H1 (cell line): ENCODE measurements around the gene SMIM29. TPM values are rescaled to one million over a fixed set of nuclear protein-coding genes. Genes with fewer than 3 reads are reported as not detected.
A peak's percentile ranks its signal among the peaks of the same experiment; 100 is the strongest.

Experiments used
- CTCF ChIA-PET: fragments of 300-600 bp; sonication (Branson Sonifier 250); formaldehyde crosslinking; loops from one replicate; lab custom pipeline; 2021; ENCODE audit not compliant: partially characterized antibody; lab: Charles Lee
- POLR2A ChIA-PET: fragments of 300-600 bp; sonication (Branson Sonifier 250); formaldehyde crosslinking; loops from one replicate; lab custom pipeline; 2021; ENCODE audit warnings: inconsistent platforms; ENCODE audit not compliant: partially characterized antibody; lab: Charles Lee
- DNase-seq, 2 experiments: peaks; one replicate each; pipeline versions ENCODE4 v3.0.0 to v3.0.0-alpha.2; 2010 to 2022; ENCODE audit warnings: low spot score in 2 of 2, low read depth in 1 of 2, mixed read lengths in 1 of 2
- FAIRE-seq: peaks from 2 replicates; lab custom pipeline; 2011; peaks lifted over from hg19 to GRCh38; lab: Jason Lieb, UNC
- H2AFZ ChIP-seq: 2 replicates; pipeline ENCODE4 v1.8.1; 2012; ENCODE audit warnings: low read length, inconsistent platforms
- H2AK5ac ChIP-seq: 2 replicates; pipeline ENCODE4 v1.6.1; 2013; ENCODE audit warnings: low read depth, low read length
- H2BK120ac ChIP-seq: replicated peaks from 2 replicates; pipeline ENCODE3; 2013; ENCODE audit warnings: low read depth, low read length, inconsistent platforms
- H2BK12ac ChIP-seq: 2 replicates; pipeline ENCODE4 v1.6.1; 2013; ENCODE audit warnings: low read depth, low read length
- H2BK15ac ChIP-seq: 2 replicates; pipeline ENCODE4 v1.6.1; 2013; ENCODE audit warnings: low read length
- H2BK20ac ChIP-seq: 2 replicates; pipeline ENCODE4 v1.6.1; 2013; ENCODE audit warnings: low read length
- H2BK5ac ChIP-seq: 2 replicates; pipeline ENCODE4 v1.6.1; 2013; ENCODE audit warnings: low read depth, low read length
- H3K14ac ChIP-seq: 2 replicates; pipeline ENCODE4 v1.6.1; 2013; ENCODE audit warnings: inconsistent platforms; ENCODE audit not compliant: insufficient read length
- H3K18ac ChIP-seq: 2 replicates; pipeline ENCODE4 v1.6.1; 2013; ENCODE audit warnings: low read length; ENCODE audit errors: extremely low read depth
- H3K23ac ChIP-seq: 2 replicates; pipeline ENCODE4 v1.6.1; 2013; ENCODE audit warnings: inconsistent platforms; ENCODE audit not compliant: insufficient read length
- H3K23me2 ChIP-seq: 2 replicates; pipeline ENCODE4 v1.6.1; 2013; ENCODE audit warnings: low read depth, low read length
- H3K27ac ChIP-seq: 2 replicates; pipeline ENCODE4 v1.6.1; 2011; ENCODE audit warnings: low read depth, low read length, inconsistent platforms
- H3K27me3 ChIP-seq, 4 experiments: replicated peaks in 1 of 4; 1 replicate in 1 of 4; 2 replicates in 3 of 4; pipeline versions ENCODE4 v1.6.1 to v1.8.1; 2011 to 2013; ENCODE audit warnings: low read length in 3 of 4, mild to moderate bottlenecking in 3 of 4, inconsistent platforms in 2 of 4, mixed read lengths in 2 of 4, moderate library complexity in 1 of 4; ENCODE audit not compliant: control insufficient read depth in 3 of 4, insufficient read depth in 3 of 4; ENCODE audit errors: extremely low read depth in 1 of 4
- H3K36me3 ChIP-seq, 4 experiments: 2 replicates each; pipeline versions ENCODE4 v1.6.1 to v1.8.1; 2011 to 2013; ENCODE audit warnings: mild to moderate bottlenecking in 4 of 4, low read length in 3 of 4, moderate library complexity in 2 of 4, control low read depth in 1 of 4, inconsistent platforms in 1 of 4; ENCODE audit not compliant: insufficient read depth in 4 of 4, control insufficient read depth in 2 of 4
- H3K4ac ChIP-seq: replicated peaks from 2 replicates; pipeline ENCODE3; 2013; ENCODE audit warnings: low read length, low read depth, mixed read lengths, inconsistent platforms; ENCODE audit not compliant: insufficient read length
- H3K4me1 ChIP-seq, 4 experiments: replicated peaks in 1 of 4; 1 replicate in 1 of 4; 2 replicates in 3 of 4; pipeline versions ENCODE4 v1.6.1 to v1.8.1; 2011 to 2013; ENCODE audit warnings: low read length in 3 of 4, inconsistent platforms in 2 of 4, mixed read lengths in 1 of 4; ENCODE audit not compliant: insufficient read depth in 4 of 4, control insufficient read depth in 3 of 4
- H3K4me2 ChIP-seq, 2 experiments: 2 replicates each; pipeline versions ENCODE4 v1.6.1 to v1.8.1; 2011 to 2013; ENCODE audit warnings: low read depth in 2 of 2, low read length in 2 of 2, control low read depth in 1 of 2, inconsistent platforms in 1 of 2, mild to moderate bottlenecking in 1 of 2; ENCODE audit not compliant: insufficient read depth in 1 of 2
- H3K4me3 ChIP-seq, 4 experiments: fragments of 200-600, 300-600 bp in 1 of 4; sonication (generic), shearing (Covaris generic), sonication (Bioruptor Twin) in 1 of 4; 2 replicates each; pipeline versions ENCODE4 v1.5.1 to v1.8.1; 2011 to 2016; ENCODE audit warnings: low read length in 4 of 4, low read depth in 3 of 4, control low read depth in 2 of 4, inconsistent platforms in 2 of 4, mild to moderate bottlenecking in 2 of 4, mixed read lengths in 1 of 4, moderate library complexity in 1 of 4; ENCODE audit not compliant: insufficient read depth in 2 of 4; ENCODE audit errors: extremely low read depth in 1 of 4
- H3K56ac ChIP-seq: replicated peaks from 2 replicates; pipeline ENCODE3; 2013; ENCODE audit warnings: low read depth, mild to moderate bottlenecking, mixed read lengths, low read length, inconsistent platforms; ENCODE audit not compliant: insufficient read length
- H3K79me1 ChIP-seq: 2 replicates; pipeline ENCODE4 v1.6.1; 2013; ENCODE audit warnings: low read depth, low read length, control low read depth
- H3K79me2 ChIP-seq, 2 experiments: 2 replicates each; pipeline versions ENCODE4 v1.6.1 to v1.8.1; 2012 to 2013; ENCODE audit warnings: low read length in 2 of 2, mild to moderate bottlenecking in 2 of 2, inconsistent platforms in 1 of 2; ENCODE audit not compliant: insufficient read depth in 2 of 2, control insufficient read depth in 1 of 2
- H3K9ac ChIP-seq, 4 experiments: replicated peaks in 1 of 4; 1 replicate in 1 of 4; 2 replicates in 3 of 4; pipeline versions ENCODE4 v1.6.1 to v1.8.1; 2011 to 2013; ENCODE audit warnings: low read depth in 3 of 4, low read length in 3 of 4, control low read depth in 2 of 4, mild to moderate bottlenecking in 2 of 4, moderate library complexity in 2 of 4, inconsistent platforms in 1 of 4; ENCODE audit errors: extremely low read depth in 1 of 4
- H3K9me3 ChIP-seq, 2 experiments: 2 replicates each; pipeline versions ENCODE4 v1.6.1 to v1.8.1; 2012 to 2013; ENCODE audit warnings: mild to moderate bottlenecking in 2 of 2, moderate library complexity in 2 of 2, control low read depth in 1 of 2, inconsistent platforms in 1 of 2, low read depth in 1 of 2, low read length in 1 of 2, mixed read lengths in 1 of 2; ENCODE audit not compliant: insufficient read depth in 2 of 2
- H4K20me1 ChIP-seq, 2 experiments: replicated peaks in 1 of 2; 2 replicates each; pipeline versions ENCODE3 to v1.8.1; 2011 to 2013; ENCODE audit warnings: inconsistent platforms in 2 of 2, low read length in 2 of 2, mild to moderate bottlenecking in 1 of 2; ENCODE audit not compliant: insufficient read depth in 2 of 2, control insufficient read depth in 1 of 2
- H4K5ac ChIP-seq: 2 replicates; pipeline ENCODE4 v1.6.1; 2013; ENCODE audit warnings: low read length, low read depth, mixed read lengths, inconsistent platforms; ENCODE audit not compliant: insufficient read length
- H4K8ac ChIP-seq: 2 replicates; pipeline ENCODE4 v1.8.0; 2013; ENCODE audit warnings: mild to moderate bottlenecking, moderate library complexity, low read length, inconsistent platforms; ENCODE audit not compliant: insufficient read depth; ENCODE audit errors: extremely low read depth
- H4K91ac ChIP-seq: replicated peaks from 2 replicates; pipeline ENCODE3; 2013; ENCODE audit warnings: low read length, mixed read lengths, inconsistent platforms; ENCODE audit not compliant: insufficient read length
- BACH1 ChIP-seq: IDR thresholded peaks from 2 replicates; pipeline ENCODE4 v1.6.1; 2012; ENCODE audit warnings: low read length, improper control_type of control experiment
- JUND ChIP-seq: IDR thresholded peaks from 2 replicates; pipeline ENCODE4 v1.6.1; 2011; ENCODE audit warnings: mild to moderate bottlenecking, improper control_type of control experiment, low read length
- MAFK ChIP-seq: IDR thresholded peaks from 2 replicates; pipeline ENCODE4 v1.6.1; 2012; ENCODE audit warnings: low read depth, mild to moderate bottlenecking, improper control_type of control experiment, low read length
- POLR2A ChIP-seq, 2 experiments: IDR thresholded peaks; 1 replicate in 1 of 2; 2 replicates in 1 of 2; pipeline ENCODE4 v1.6.1; 2011; ENCODE audit warnings: low read depth in 2 of 2, low read length in 2 of 2, mild to moderate bottlenecking in 2 of 2; ENCODE audit errors: control extremely low read depth in 1 of 2
- POLR2AphosphoS5 ChIP-seq: IDR thresholded peaks from 2 replicates; pipeline ENCODE4 v1.6.1; 2011; ENCODE audit warnings: low read depth, low read length
- RAD21 ChIP-seq, 2 experiments: IDR thresholded peaks in 1 of 2; conservative IDR thresholded peaks in 1 of 2; 2 replicates each; pipeline ENCODE4 v1.6.1; 2011; ENCODE audit warnings: low read depth in 2 of 2, low read length in 2 of 2, improper control_type of control experiment in 1 of 2, inconsistent platforms in 1 of 2, mild to moderate bottlenecking in 1 of 2, moderate library complexity in 1 of 2
- SUZ12 ChIP-seq: fragments of 200-600 bp; sonication (generic); IDR thresholded peaks from 2 replicates; pipeline ENCODE4 v1.6.1; 2012; ENCODE audit warnings: mild to moderate bottlenecking, inconsistent platforms, low read length, moderate library complexity, mixed read lengths
- WGBS, 2 experiments: shearing (Covaris generic) in 1 of 2; methylation state at CpG; one replicate each; pipeline versions ENCODE4 v1.1.6 to v1.1.7; 2013 to 2015; ENCODE audit warnings: low lambda C conversion rate in 2 of 2, mixed read lengths in 2 of 2, inconsistent platforms in 1 of 2, low coverage in 1 of 2, missing lambda C conversion rate in 1 of 2; ENCODE audit not compliant: insufficient replicate concordance in 2 of 2, insufficient coverage in 1 of 2, insufficient read length in 1 of 2; ENCODE audit errors: extremely low coverage in 1 of 2, missing lambda C conversion rate in 1 of 2; 5-methylcytosine and 5-hydroxymethylcytosine counted together
- polyA plus RNA-seq, 7 experiments: library from polyadenylated mRNA; depleted of rRNA in 3 of 7; stranded (reverse) in 5 of 7; unstranded in 2 of 7; fragments of >200 nt in 5 of 7; fragments of 200-250 nt in 2 of 7; gene quantifications; 1 replicate in 5 of 7; 2 replicates in 1 of 7; 4 replicates in 1 of 7; pipeline versions ENCODE4 v1.2.1 to v1.2.3, GENCODE V29; 2011 to 2013; ENCODE audit warnings: missing spikeins in 2 of 7, mixed read lengths in 2 of 7
- total RNA-seq: library from RNA; stranded (reverse); fragmentation: NEBNext Ultra II Directional; extraction: Animal tissue kit (Norgen Biotek cat#: 25700); gene quantifications from 2 replicates; pipeline ENCODE4 v1.2.1, GENCODE V29; 2021
- TF ChIP-seq, protein P1 (sequence below), 3 experiments: IDR thresholded peaks; 1 replicate in 2 of 3; 2 replicates in 1 of 3; pipeline versions ENCODE4 v1.5.1 to v1.6.1; 2011; ENCODE audit warnings: low read length in 3 of 3, mild to moderate bottlenecking in 3 of 3, inconsistent platforms in 2 of 3, low read depth in 1 of 3, moderate library complexity in 1 of 3; ENCODE audit not compliant: insufficient read depth in 1 of 3; ENCODE audit errors: control extremely low read depth in 1 of 3

The SMIM29 gene
- total and polyA plus RNA-seq, 2 of the 8 experiments (the other 6 are each of a cell fraction or from before 2014, with no cell fraction given) = 7.0 to 22.4 TPM

- no peak overlapping the region for H3K56ac ChIP-seq
- no peak overlapping the region for H2AFZ ChIP-seq
- no peaks in the 10 kb centered on the region for H3K27me3 ChIP-seq
- no peak overlapping the region for H2BK5ac ChIP-seq
- peaks cover 39 to 59% (median 53%) of the 10 kb centered on the region in 4 experiments for H3K36me3 ChIP-seq
- no peak overlapping the region for H3K14ac ChIP-seq
- H3K23me2 ChIP-seq = peaks cover 6% of the 10 kb centered on the region
- ChIA-PET CTCF (interaction anchor here (0.7 to 2.4 kb wide), 14 partner anchors 11 to 170 kb away, joined by 3 to 23 read pairs (median 4); no protein-coding TSS in a partner anchor), POLR2A (interaction anchor here (0.7 to 11.0 kb wide), 20 partner anchors 7 to 181 kb away, joined by 3 to 212 read pairs (median 5); partner anchors contain the start of gene HMGA1)
- H4K8ac ChIP-seq = no peak overlapping the region; the same call in 1 of the 2 replicates
- TF ChIP-seq BACH1 = peak; percentile 88
- peak; percentile 51; the same call in 1 of the 2 replicates for TF ChIP-seq MAFK
- TF ChIP-seq JUND = no peak
- no peak for TF ChIP-seq SUZ12
- TF ChIP-seq POLR2A (IDR thresholded peaks at IDR 0.05; ENCODE audit: control extremely low read depth in 1 of 2, low read depth in 2 of 2, low read length in 2 of 2) = peak in 1 of 2 experiments; percentile 42; a peak in 2 of 3 replicates
- TF ChIP-seq RAD21 (IDR thresholded peaks at IDR 0.05 in 1 of 2, conservative IDR thresholded peaks at IDR 0.05 in 1 of 2; ENCODE audit: low read depth in 2 of 2, low read length in 2 of 2) = peak; percentile 16 to 36; a peak in 1 of 4 replicates
- TF ChIP-seq POLR2AphosphoS5 = peak; percentile 76
- TF ChIP-seq, protein P1, sequence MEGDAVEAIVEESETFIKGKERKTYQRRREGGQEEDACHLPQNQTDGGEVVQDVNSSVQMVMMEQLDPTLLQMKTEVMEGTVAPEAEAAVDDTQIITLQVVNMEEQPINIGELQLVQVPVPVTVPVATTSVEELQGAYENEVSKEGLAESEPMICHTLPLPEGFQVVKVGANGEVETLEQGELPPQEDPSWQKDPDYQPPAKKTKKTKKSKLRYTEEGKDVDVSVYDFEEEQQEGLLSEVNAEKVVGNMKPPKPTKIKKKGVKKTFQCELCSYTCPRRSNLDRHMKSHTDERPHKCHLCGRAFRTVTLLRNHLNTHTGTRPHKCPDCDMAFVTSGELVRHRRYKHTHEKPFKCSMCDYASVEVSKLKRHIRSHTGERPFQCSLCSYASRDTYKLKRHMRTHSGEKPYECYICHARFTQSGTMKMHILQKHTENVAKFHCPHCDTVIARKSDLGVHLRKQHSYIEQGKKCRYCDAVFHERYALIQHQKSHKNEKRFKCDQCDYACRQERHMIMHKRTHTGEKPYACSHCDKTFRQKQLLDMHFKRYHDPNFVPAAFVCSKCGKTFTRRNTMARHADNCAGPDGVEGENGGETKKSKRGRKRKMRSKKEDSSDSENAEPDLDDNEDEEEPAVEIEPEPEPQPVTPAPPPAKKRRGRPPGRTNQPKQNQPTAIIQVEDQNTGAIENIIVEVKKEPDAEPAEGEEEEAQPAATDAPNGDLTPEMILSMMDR (IDR thresholded peaks at IDR 0.05; ENCODE audit: control extremely low read depth in 1 of 3, insufficient read depth in 1 of 3, low read depth in 1 of 3, low read length in 3 of 3) = peak in 2 of 3 experiments; percentile 27 to 59; a peak in 2 of 4 replicates
- DNase-seq = no peak
- H4K5ac ChIP-seq = no peak overlapping the region
- H3K4me3 ChIP-seq = no peak overlapping the region
- FAIRE-seq = no peak
- no peak overlapping the region; a peak in 1 of 4 replicates for H3K4me2 ChIP-seq
- no peak overlapping the region for H3K23ac ChIP-seq
- no peak overlapping the region for H3K18ac ChIP-seq
- H3K79me1 ChIP-seq = peaks cover 12% of the 10 kb centered on the region
- 90% methylated on average over 13 of the region's 19 CpGs; no CpG with 5 or more reads in 1 of the 2 experiments for WGBS, 2 experiments
- no peak overlapping the region for H2BK15ac ChIP-seq
- H3K4me1 ChIP-seq = peaks cover 10 to 43% (median 28%) of the 10 kb centered on the region in 4 experiments
- no peak overlapping the region for H4K91ac ChIP-seq
- no peak overlapping the region for H2BK20ac ChIP-seq
- H4K20me1 ChIP-seq = peaks cover 57 to 63% of the 10 kb centered on the region in 2 experiments
- H3K9ac ChIP-seq = no peak overlapping the region
- no peak overlapping the region for H3K4ac ChIP-seq
- H3K9me3 ChIP-seq = no peaks in the 10 kb centered on the region
- no peak overlapping the region for H2AK5ac ChIP-seq
- H2BK12ac ChIP-seq = no peak overlapping the region
- no peak overlapping the region for H2BK120ac ChIP-seq
- peak overlapping the region; percentile 11; the same call in 1 of the 2 replicates for H3K27ac ChIP-seq
- H3K79me2 ChIP-seq = peaks cover 21 to 31% of the 10 kb centered on the region in 2 experiments
Observed at GRCh38 chr6:34243901-34244884, 4.6 kb downstream of the SMIM29 start.
